Measurements from ENCODE around the gene PRR22.
A peak's percentile ranks its signal among the peaks of the same experiment; 100 is the strongest.

PRR22 gene

DNA sequence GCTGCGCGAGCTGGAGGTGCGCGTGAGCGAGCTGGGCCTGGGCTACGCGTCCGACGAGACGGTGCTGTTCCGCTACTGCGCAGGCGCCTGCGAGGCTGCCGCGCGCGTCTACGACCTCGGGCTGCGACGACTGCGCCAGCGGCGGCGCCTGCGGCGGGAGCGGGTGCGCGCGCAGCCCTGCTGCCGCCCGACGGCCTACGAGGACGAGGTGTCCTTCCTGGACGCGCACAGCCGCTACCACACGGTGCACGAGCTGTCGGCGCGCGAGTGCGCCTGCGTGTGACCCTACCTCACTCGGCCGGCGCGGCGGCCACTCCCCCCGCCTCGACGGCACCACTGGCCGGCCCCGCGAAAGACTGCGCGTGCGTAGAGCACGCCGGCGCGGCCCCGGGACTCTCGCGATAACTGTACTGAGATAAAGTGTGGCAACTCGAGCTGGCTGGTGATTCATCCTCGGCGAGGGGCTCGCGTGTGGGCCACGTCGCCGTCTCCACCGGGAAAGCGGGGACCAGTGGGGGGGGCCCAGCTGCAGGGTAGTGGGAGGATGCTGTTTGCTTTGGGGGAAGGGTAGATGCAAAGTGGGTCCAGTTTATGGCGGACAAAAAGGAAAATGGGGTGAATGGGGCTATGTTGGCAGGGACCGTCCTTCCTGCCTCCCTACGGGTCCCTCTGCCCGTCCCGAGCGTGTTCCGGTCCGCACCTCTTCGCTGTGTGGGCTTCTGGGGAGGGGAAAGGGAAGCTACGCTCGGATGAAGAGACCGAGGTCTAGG, 43.5 kb upstream of the PRR22 start:
- TF ChIP-seq, protein P1, sequence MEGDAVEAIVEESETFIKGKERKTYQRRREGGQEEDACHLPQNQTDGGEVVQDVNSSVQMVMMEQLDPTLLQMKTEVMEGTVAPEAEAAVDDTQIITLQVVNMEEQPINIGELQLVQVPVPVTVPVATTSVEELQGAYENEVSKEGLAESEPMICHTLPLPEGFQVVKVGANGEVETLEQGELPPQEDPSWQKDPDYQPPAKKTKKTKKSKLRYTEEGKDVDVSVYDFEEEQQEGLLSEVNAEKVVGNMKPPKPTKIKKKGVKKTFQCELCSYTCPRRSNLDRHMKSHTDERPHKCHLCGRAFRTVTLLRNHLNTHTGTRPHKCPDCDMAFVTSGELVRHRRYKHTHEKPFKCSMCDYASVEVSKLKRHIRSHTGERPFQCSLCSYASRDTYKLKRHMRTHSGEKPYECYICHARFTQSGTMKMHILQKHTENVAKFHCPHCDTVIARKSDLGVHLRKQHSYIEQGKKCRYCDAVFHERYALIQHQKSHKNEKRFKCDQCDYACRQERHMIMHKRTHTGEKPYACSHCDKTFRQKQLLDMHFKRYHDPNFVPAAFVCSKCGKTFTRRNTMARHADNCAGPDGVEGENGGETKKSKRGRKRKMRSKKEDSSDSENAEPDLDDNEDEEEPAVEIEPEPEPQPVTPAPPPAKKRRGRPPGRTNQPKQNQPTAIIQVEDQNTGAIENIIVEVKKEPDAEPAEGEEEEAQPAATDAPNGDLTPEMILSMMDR (conservative IDR thresholded peaks at IDR 0.05; ENCODE audit: low read length), result no peak
- DNase-seq (ENCODE audit: low read depth), result peak; percentile 86
- peak overlapping the region; percentile 84 for H3K4me3 ChIP-seq (ENCODE audit: low read length)

DNA sequence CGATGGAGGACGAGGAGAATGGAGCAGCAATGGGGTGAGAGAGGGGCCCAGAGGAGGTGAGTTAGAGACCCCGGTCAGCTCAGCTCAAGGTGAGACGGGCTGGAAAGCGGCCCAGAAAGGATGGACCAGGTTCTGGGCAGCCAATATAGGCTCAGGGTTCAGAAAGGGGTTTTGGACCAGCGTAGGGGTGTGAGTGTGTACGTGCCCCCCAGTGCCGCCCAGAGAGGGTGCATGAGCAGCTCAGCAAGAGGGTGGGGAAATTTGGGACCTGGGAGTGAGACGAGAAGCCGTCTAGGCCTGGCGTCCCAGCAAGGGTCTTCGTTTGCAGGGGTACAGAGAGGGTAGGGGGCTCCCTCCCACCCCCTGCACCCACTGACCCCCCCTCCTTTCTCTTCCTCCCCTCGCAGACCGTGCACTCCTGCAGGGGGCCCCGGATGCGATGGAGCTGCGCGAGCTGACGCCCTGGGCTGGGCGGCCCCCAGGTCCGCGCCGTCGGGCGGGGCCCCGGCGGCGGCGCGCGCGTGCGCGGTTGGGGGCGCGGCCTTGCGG, 42.9 kb upstream of the PRR22 start:
- TF ChIP-seq, protein P1 (conservative IDR thresholded peaks at IDR 0.05; ENCODE audit: low read length), result no peak
- no peak for DNase-seq (ENCODE audit: low read depth)
- peak overlapping the region; percentile 84 for H3K4me3 ChIP-seq (ENCODE audit: low read length)

DNA sequence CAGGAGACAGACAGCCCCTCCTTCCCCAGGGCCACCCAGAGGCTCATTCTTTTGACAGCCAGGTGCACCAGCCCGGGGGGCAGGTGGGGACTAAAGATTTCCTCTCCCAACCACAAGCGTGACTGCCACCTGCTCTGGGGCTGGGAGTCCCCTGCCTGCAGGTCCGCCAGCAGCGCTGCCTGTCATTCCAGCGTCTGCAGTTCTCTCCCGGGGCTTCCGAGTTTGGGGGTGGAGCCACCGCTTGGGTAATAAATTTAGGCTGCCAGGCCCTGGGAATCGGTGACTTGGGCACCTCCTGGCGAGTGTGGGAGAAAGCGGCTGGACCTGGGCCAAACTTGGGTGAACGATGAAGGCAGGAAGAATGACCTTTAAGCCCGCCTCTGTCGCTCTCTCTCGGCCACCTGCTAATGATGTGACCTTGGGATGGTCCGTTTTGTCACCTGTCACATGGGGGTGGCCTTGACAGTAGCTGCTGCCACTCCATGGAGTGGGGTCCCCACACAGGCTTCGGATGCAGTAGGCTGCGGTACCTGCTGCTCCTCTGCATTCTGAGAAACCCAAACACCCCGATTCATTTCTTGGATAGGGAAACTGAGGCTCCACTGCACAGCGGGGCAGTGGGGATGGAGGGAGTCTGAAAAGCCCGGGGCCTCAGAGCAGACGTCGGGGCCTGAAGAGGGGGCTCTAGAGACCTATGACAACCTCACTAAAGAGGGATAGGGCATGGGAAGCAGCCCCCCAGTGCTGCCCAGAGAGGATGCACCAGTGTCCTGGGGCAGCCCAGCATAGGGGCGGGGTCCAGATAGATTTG, 42.2 kb upstream of the PRR22 start:
- H3K4me3 ChIP-seq (ENCODE audit: low read length), result no peak overlapping the region
- peak; percentile 29 for DNase-seq (ENCODE audit: low read depth)
- TF ChIP-seq, protein P1 (conservative IDR thresholded peaks at IDR 0.05; ENCODE audit: low read length), result peak; percentile 15; the same call in 1 of the 2 replicates

DNA sequence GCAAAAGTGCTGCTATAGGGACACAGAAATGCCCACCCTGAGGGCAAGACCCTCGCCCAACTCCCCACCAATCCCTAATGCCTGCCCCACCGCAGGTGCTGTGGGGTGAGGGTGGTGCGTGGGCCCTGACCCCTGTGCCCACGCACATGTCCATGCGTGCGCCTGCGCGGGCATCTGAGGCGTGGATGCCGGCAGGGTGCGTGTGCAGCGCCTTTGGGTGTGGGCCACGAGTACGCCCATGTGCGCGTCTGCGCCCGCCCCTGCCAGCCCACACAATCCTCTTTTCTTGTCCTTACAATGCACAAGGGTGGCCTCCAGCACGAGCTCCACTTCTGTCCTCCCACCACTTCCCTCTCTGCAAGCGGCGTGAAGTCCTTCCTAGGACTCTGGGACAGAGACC, 40.6 kb upstream of the PRR22 start:
- TF ChIP-seq, protein P1 (conservative IDR thresholded peaks at IDR 0.05; ENCODE audit: low read length), result no peak
- DNase-seq (ENCODE audit: low read depth), result no peak
- no peak overlapping the region for H3K4me3 ChIP-seq (ENCODE audit: low read length)

DNA sequence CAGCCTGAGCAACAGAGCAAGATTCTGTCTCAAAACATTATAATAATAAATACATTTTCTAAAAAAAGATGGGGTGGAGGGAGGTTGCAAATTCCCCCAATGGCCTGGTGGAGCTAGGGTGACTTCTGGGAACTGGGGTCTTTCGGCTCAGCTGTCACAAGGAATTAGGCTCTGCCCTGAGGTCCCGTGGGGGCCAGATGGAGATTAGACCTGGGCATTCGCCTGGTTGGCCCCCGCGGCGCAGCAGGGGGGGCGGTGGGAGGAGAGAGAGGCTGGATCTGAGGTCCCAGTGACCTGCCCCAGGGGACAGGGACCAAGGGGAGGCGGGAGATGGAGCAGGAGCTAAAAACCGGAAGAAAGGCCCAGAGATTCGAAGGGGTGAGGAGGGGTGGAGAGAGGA, 40.2 kb upstream of the PRR22 start:
- H3K4me3 ChIP-seq (ENCODE audit: low read length), result no peak overlapping the region
- DNase-seq (ENCODE audit: low read depth), result no peak
- TF ChIP-seq, protein P1 (conservative IDR thresholded peaks at IDR 0.05; ENCODE audit: low read length), result no peak

DNA sequence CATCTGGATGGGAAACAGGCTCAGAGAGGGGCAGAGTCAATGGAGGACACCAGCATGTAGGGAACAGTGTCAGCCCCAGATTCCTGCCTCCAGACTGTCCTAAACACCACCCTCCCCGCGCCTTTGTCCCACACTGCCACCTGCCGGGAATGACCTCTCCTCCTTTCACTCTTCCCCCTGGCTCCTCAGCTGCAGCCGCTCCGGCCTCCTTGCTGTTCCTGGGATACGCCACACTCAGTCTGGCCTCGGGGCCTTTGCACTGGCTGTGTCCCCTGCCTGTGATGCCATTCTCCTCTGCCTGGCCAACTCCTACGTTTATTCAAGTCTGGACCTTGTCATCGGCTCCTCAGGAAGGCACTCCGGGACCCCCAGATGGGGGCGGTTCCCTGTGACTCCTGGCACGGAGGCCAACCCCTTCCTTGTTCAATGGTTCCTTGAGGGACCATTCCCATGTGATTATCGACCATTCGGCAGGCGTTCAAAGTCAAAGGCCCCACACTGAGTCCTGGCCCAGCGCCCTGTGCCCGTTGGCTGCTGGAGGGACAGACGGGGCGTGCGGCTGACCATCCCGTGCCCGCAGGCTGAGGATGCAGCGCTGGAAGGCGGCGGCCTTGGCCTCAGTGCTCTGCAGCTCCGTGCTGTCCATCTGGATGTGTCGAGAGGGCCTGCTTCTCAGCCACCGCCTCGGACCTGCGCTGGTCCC, 39.2 kb upstream of the PRR22 start:
- no peak for DNase-seq (ENCODE audit: low read depth)
- TF ChIP-seq, protein P1 (conservative IDR thresholded peaks at IDR 0.05; ENCODE audit: low read length), result peak; percentile 15; the same call in 1 of the 2 replicates
- no peak overlapping the region for H3K4me3 ChIP-seq (ENCODE audit: low read length)

All from AG10803 (cell line).